GM18526 (cell line): ENCODE results near the gene CYP24A1.

Experiments
- POLR2A ChIP-seq: IDR thresholded peaks from 3 replicates; pipeline ENCODE4 v1.6.1; 2011; ENCODE audit not compliant: insufficient read length; ENCODE audit errors: extremely low read depth

Gene CYP24A1

GRCh38 chr20:54156981-54157835 is 16.6 kb downstream of the CYP24A1 start:
- TF ChIP-seq POLR2A: no peak

GRCh38 chr20:54156522-54156921 is 17.3 kb downstream of the CYP24A1 start:
- no peak for TF ChIP-seq POLR2A

GRCh38 chr20:54155736-54156317 is 18.0 kb downstream of the CYP24A1 start:
- no peak for TF ChIP-seq POLR2A

- TF ChIP-seq POLR2A: no peak
Observed at GRCh38 chr20:54154439-54154838, 19.3 kb downstream of the CYP24A1 start.

- no peak for TF ChIP-seq POLR2A
Observed at GRCh38 chr20:54153847-54154246, 19.9 kb downstream of the CYP24A1 start.

GRCh38 chr20:54153041-54153327 is 20.8 kb downstream of the CYP24A1 start:
- TF ChIP-seq POLR2A: no peak

- no peak for TF ChIP-seq POLR2A
Observed at GRCh38 chr20:54152227-54153040, 21.4 kb downstream of the CYP24A1 start.

GRCh38 chr20:54151511-54152226 is 22.1 kb downstream of the CYP24A1 start:
- no peak for TF ChIP-seq POLR2A

GRCh38 chr20:54151075-54151439 is 22.7 kb downstream of the CYP24A1 start:
- no peak for TF ChIP-seq POLR2A

GRCh38 chr20:54149765-54150264 is 24.0 kb downstream of the CYP24A1 start:
- TF ChIP-seq POLR2A: no peak

- no peak for TF ChIP-seq POLR2A
Observed at GRCh38 chr20:54148947-54149764, 24.6 kb downstream of the CYP24A1 start.

- no peak for TF ChIP-seq POLR2A
Observed at GRCh38 chr20:54146672-54147071, 27.1 kb downstream of the CYP24A1 start.

- TF ChIP-seq POLR2A: no peak
Observed at GRCh38 chr20:54144847-54145414, 28.9 kb downstream of the CYP24A1 start.

GRCh38 chr20:54140927-54141566 is 32.7 kb downstream of the CYP24A1 start:
- no peak for TF ChIP-seq POLR2A
